ENCODE measurements around the gene NME5. TPM values are rescaled to one million over a fixed set of nuclear protein-coding genes. Genes with fewer than 3 reads are reported as not detected.

The NME5 gene
- total and polyA plus RNA-seq, 9 donors: 3.6 to 16.2 (median 6.2) TPM

DNA sequence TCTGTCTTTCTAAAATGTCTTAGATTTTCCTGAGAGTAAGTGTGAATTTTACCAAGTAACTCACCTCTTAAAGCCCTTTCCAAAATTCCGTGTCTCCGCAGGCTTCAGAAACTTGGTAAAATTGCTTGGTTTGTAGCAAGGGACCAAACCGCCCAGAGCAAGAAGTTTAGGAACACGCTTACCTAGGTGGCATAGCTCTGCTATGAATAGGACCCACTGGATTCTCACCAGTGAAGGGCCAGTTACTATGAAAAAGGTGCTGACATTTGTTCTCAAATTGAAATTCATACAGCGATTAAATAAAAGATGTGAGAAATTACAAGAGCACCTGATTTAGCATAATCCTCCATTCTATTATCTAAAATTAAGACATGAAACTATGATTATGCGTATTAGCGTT is 6.7 kb downstream of the NME5 start:
- Histone ChIP-seq H3K27me3 (no peaks in the 10 kb centered on the region), H3K27ac (no peak overlapping the region), H3K36me3 (no peaks in the 10 kb centered on the region), H3K4me3 (no peak overlapping the region), H3K9me3 (no peaks in the 10 kb centered on the region), H3K4me1 (ENCODE audit: insufficient read depth) (no peaks in the 10 kb centered on the region)
- intact Hi-C loops (cut with DNase I): loop anchor here in 3 of 4 donors (2.0 to 10.0 kb wide), 4 partner anchors 55 to 358 kb away; no protein-coding TSS in a partner anchor
- no peak for DNase-seq
- 86 to 90% (median 90%) methylated on average over 7 of the region's 7 CpGs for WGBS, 3 donors
- TF ChIP-seq CTCF (IDR thresholded peaks at IDR 0.05): no peak
- TF ChIP-seq EP300 (IDR thresholded peaks at IDR 0.05): no peak
- no peak for TF ChIP-seq POLR2A (IDR thresholded peaks at IDR 0.05)

GRCh38 chr5:138129347-138129746 is 9.9 kb downstream of the NME5 start:
- Histone ChIP-seq H3K4me1 (ENCODE audit: insufficient read depth) (no peaks in the 10 kb centered on the region), H3K4me3 (no peak overlapping the region), H3K36me3 (no peaks in the 10 kb centered on the region), H3K27ac (no peak overlapping the region), H3K27me3 (no peaks in the 10 kb centered on the region), H3K9me3 (no peaks in the 10 kb centered on the region)
- WGBS, 3 donors: 92 to 95% (median 93%) methylated on average over 6 of the region's 6 CpGs
- intact Hi-C loops (cut with DNase I): loop anchor here in 2 of 4 donors (5.0 to 10.0 kb wide), 2 partner anchors 47 to 55 kb away; partner anchors contain the start of gene WNT8A (in 1 of the 2)
- no peak for DNase-seq
- TF ChIP-seq POLR2A (IDR thresholded peaks at IDR 0.05) (no peak), EP300 (IDR thresholded peaks at IDR 0.05) (no peak), CTCF (IDR thresholded peaks at IDR 0.05) (no peak)

DNA sequence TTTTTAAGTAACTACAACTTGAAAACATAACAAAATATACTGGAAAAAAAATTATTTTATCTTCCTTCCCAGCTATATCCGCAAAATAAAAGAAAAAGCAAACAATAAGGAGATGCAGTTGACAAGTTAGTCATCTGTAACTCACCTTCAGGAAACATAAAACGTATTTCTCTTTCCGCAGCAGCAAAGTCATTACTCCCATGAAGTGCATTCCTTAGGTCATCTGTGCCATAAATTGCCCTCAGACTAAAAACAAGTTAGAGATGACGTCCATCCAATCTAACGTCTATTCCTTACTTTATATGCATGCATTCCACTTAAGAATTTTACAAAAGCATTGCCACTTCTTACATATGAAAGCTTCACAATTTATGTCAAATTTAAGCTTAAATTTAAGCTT is 10.9 kb downstream of the NME5 start:
- Histone ChIP-seq H3K36me3 (no peaks in the 10 kb centered on the region), H3K9me3 (no peaks in the 10 kb centered on the region), H3K4me3 (no peak overlapping the region), H3K27me3 (no peaks in the 10 kb centered on the region), H3K27ac (no peak overlapping the region), H3K4me1 (ENCODE audit: insufficient read depth) (no peaks in the 10 kb centered on the region)
- DNase-seq: no peak
- WGBS, 3 donors: 37 to 50% (median 43%) methylated on average over 5 of the region's 5 CpGs
- intact Hi-C loops (cut with DNase I): loop anchor here in 2 of 4 donors (5.0 to 10.0 kb wide), 2 partner anchors 46 to 54 kb away; partner anchors contain the start of gene WNT8A (in 1 of the 2)
- no peak for TF ChIP-seq CTCF (IDR thresholded peaks at IDR 0.05)
- no peak for TF ChIP-seq POLR2A (IDR thresholded peaks at IDR 0.05)
- no peak for TF ChIP-seq EP300 (IDR thresholded peaks at IDR 0.05)

- Histone ChIP-seq H3K4me1 (ENCODE audit: insufficient read depth) (no peaks in the 10 kb centered on the region), H3K9me3 (no peaks in the 10 kb centered on the region), H3K27ac (no peak overlapping the region), H3K4me3 (no peak overlapping the region), H3K27me3 (no peaks in the 10 kb centered on the region), H3K36me3 (no peaks in the 10 kb centered on the region)
- no peak for DNase-seq
- intact Hi-C loops (cut with DNase I): no loop called here
- TF ChIP-seq POLR2A (IDR thresholded peaks at IDR 0.05) (no peak), CTCF (IDR thresholded peaks at IDR 0.05) (no peak), EP300 (IDR thresholded peaks at IDR 0.05) (no peak)
Observed at GRCh38 chr5:138115254-138115653, 24.0 kb downstream of the NME5 start.
